Activated T-helper 1 cell treated with anti-CD3 and anti-CD28 coated beads, Interleukin-12 subunit alpha, Interleukin-12 subunit beta, Interleukin-2, Interleukin-4 antibody, amounts not matched to agents 30 ng/mL and 10 ng/mL and 1 ng/mL, durations not matched to agents 14 hours and 24 hours and 36 hours (primary cell): ENCODE data around the gene TCF19. TPM values are rescaled to one million over a fixed set of nuclear protein-coding genes. Genes with fewer than 3 reads are reported as not detected.
A peak's percentile ranks its signal among the peaks of the same experiment; 100 is the strongest.
"Not testable (repeated sequence)": the region's sequence is repeated elsewhere in the genome, so short reads cannot be mapped to it uniquely, and the experiment has no call there.

Experiments
- DNase-seq: peaks from one replicate; pipeline ENCODE4 v3.0.0; 2021; ENCODE audit warnings: low spot score
- H3K27ac Mint-ChIP-seq: one replicate; pipeline ENCODE4 v1.8.0; 2021; ENCODE audit warnings: mild to moderate bottlenecking, mixed read lengths
- H3K27me3 Mint-ChIP-seq: one replicate; pipeline ENCODE4 v1.8.0; 2022; ENCODE audit warnings: mild to moderate bottlenecking, moderate library complexity, mixed read lengths; ENCODE audit not compliant: insufficient read depth
- H3K36me3 Mint-ChIP-seq: one replicate; pipeline ENCODE4 v1.8.0; 2021; ENCODE audit warnings: low read depth, mixed read lengths
- H3K4me1 Mint-ChIP-seq: one replicate; pipeline ENCODE4 v1.8.0; 2021; ENCODE audit warnings: low read depth, mixed read lengths
- H3K4me3 Mint-ChIP-seq: one replicate; pipeline ENCODE4 v1.8.0; 2021; ENCODE audit warnings: mild to moderate bottlenecking, moderate library complexity, mixed read lengths
- H3K9me3 Mint-ChIP-seq: one replicate; pipeline ENCODE4 v1.8.0; 2021; ENCODE audit warnings: mixed read lengths
- intact Hi-C: fragments of 100-400 bp; cut with micrococcal nuclease; formaldehyde crosslinking; loops from one replicate; pipeline ENCODE4 v1.15.1; 2024
- total RNA-seq: library from RNA; stranded (reverse); gene quantifications from 2 replicates; pipeline ENCODE4 v1.2.3, GENCODE V29; 2022

The TCF19 gene
- total RNA-seq, 1 donor from 2014 or later, result 75.9 TPM

DNA sequence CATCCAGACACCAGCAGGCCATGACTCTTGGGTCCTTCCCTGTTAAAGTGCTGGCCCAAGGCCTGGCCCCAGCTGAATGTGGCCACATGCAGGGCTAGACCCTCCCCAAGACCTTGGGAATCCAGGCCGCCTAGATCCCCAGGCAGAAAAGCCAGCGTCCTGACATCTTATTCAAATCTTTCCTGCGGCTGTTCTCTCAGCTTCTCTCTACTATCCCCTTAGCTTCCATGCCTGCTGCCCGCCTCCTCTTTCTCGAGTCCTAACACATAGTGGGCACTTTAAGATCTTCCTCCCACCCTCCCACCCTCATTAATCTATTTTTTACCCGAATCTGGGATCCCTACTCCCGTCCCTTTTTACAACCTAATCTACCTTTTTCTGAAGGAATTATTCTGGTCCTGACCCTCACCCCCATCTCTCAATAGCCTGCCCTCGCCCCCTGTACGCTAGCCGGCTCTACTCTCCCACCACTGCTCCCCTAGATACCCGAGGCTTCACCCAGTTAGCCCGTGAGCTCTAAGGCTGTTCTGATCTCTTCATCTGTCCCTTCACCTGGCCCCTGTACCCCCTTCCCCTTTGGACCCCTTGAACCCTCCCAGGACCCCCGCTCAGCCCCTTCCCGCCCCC lies 763 bp upstream of the TCF19 start, which contains the start of gene CCHCR1:
TSS of gene CCHCR1 (minus strand) at position 290 of the 627 bp plus-strand sequence. CDS start at position 88, 202 bp downstream.
- Mint-ChIP-seq H3K36me3 (peaks cover 30% of the 10 kb centered on the region), H3K27me3 (no peaks in the 10 kb centered on the region), H3K9me3 (no peaks in the 10 kb centered on the region), H3K4me3 (peak within 1 kb of the TSS; percentile 82), H3K27ac (peak within 1 kb of the TSS; percentile 75), H3K4me1 (peaks cover 24% of the 10 kb centered on the region)
- no peak for DNase-seq
- intact Hi-C loops, result loop anchor here (1.0 to 5.0 kb wide), 17 partner anchors 20 to 1038 kb away; partner anchors contain the start of genes ABCF1, BAG6, DDX39B and GNL1

DNA sequence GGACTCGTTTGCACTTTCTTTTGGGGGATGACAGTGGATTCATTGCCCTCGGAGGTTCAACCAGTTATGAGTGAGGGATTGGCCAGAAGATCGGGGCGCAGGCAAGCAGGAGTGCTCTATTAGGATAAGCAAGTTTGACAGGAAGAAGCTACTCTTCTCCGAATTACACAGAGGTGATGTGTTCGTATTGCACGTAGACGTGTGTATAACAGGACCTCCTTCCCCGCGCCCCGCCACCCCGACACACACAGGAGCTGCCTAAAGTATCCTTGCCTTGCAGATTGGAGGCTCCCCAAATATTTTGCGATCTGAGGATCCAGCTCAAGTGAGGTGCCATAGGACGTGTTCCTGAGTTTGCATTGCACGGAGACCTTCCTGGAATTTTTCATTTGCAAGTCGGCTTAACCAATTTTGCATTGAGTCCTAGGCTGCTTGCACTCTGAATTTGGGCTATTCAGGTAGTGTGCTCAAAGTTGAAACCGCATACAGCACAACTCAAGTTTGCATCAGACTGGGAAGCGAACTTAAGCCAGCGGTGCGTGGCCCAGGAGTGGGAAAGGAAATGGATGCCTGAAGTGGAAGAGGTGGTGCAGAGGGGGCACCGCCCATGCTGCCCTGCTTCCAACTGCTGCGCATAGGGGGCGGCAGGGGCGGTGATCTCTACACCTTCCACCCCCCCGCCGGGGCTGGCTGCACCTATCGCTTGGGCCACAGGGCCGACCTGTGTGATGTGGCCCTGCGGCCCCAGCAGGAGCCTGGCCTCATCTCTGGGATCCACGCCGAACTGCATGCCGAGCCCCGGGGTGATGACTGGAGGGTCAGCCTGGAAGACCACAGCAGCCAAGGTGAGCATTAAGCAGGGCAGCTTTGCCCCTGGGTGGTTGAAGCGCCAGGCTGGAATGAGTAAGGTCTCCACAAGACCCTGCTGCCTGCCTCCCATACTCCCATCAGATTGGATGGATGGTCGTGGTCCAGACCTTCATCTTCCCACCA lies 770 bp downstream of the TCF19 start:
- peaks cover 32% of the 10 kb centered on the region for H3K4me1 Mint-ChIP-seq
- peak; percentile 28 for DNase-seq
- no peaks in the 10 kb centered on the region for H3K27me3 Mint-ChIP-seq
- H3K4me3 Mint-ChIP-seq, result peak overlapping the region; percentile 82
- H3K27ac Mint-ChIP-seq, result peak overlapping the region; percentile 75
- intact Hi-C loops, result loop anchor here (1.0 to 5.0 kb wide), 17 partner anchors 22 to 1036 kb away; partner anchors contain the start of genes ABCF1, BAG6, DDX39B and GNL1
- H3K9me3 Mint-ChIP-seq, result no peaks in the 10 kb centered on the region
- H3K36me3 Mint-ChIP-seq, result peaks cover 31% of the 10 kb centered on the region

DNA sequence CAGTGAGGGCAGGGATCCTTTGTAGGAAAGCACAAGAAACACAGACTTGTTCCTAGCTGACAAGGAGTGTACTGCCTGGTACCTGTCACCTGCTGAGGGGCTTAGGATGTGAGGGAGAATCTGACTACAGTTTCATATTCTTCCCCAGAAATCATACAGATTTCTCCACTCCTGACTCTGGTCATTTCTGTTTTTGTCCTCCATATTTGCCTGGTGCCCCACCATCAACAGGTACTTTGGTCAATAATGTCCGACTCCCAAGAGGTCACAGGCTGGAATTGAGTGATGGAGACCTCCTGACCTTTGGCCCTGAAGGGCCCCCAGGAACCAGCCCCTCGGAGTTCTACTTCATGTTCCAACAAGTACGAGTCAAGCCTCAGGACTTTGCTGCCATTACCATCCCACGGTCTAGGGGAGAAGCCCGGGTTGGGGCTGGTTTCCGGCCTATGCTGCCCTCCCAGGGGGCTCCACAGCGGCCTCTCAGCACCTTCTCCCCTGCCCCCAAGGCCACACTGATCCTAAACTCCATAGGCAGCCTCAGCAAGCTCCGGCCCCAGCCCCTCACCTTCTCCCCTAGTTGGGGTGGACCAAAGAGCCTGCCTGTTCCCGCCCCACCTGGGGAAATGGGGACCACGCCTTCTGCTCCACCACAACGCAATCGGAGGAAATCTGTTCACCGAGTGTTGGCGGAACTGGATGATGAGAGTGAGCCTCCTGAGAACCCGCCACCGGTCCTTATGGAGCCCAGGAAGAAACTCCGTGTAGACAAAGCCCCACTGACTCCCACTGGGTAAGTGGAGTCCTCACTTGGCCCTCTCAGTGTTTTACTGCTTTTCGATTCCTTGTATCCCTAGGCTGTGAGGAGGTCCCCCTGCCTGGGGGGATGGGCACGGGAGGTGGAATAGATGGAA lies 3.1 kb downstream of the TCF19 start:
- Mint-ChIP-seq H3K36me3 (peaks cover 22% of the 10 kb centered on the region), H3K27me3 (no peaks in the 10 kb centered on the region), H3K9me3 (no peaks in the 10 kb centered on the region), H3K4me1 (peaks cover 41% of the 10 kb centered on the region), H3K27ac (no peak overlapping the region), H3K4me3 (peak overlapping the region; percentile 55)
- DNase-seq, result no peak
- intact Hi-C loops, result no loop called here

DNA sequence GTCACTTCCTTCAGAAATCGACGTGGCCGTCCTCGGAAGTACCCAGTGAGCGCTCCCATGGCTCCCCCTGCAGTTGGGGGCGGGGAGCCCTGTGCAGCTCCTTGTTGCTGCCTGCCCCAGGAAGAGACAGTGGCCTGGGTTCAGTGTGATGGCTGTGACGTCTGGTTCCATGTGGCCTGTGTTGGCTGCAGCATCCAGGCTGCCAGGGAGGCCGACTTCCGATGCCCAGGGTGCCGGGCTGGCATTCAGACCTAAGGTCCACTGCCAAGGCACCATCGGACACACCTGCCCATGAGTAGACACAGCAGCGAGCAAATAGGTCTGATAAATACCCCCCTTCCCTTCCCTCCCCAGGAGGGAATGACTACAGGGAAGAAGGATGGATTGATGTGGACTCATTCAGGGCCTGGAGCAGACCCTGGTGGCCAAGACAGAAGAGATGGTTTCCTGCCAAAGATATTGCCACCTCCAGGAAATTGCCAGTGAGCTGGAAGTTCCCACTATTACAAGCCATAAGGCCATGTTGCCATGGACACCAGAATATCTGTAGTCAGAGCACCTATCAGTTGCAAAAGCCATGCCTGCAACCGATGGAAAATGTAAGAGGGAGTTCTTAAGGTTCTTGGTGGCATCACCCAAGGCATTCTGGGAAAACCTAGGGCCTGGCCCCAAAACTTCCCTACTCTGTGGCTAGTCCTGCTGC lies 4.2 kb downstream of the TCF19 start:
- H3K27me3 Mint-ChIP-seq, result no peaks in the 10 kb centered on the region
- no peak overlapping the region for H3K4me3 Mint-ChIP-seq
- H3K36me3 Mint-ChIP-seq, result peaks cover 24% of the 10 kb centered on the region
- no peak for DNase-seq
- H3K4me1 Mint-ChIP-seq, result peaks cover 32% of the 10 kb centered on the region
- H3K9me3 Mint-ChIP-seq, result no peaks in the 10 kb centered on the region
- intact Hi-C loops, result no loop called here
- H3K27ac Mint-ChIP-seq, result no peak overlapping the region

DNA sequence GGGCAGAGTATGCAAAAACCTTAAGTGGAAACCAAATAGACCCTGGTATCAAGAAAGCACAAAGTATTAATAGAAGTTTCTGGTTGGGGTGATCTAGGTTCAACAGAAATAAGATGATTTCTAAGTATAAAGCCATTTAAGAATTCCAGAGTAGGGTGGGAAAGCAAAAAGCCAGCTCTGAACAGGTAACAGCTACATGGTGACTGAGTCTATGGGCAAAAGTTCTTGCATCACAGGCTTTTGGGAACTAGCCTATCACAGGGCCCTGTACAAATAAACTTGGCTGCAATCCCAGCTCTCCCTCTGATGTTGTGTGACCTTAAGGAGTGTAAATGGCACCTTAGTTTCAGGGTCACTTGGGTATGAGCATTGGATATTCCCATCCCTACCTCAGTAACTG lies 5.5 kb downstream of the TCF19 start:
- Mint-ChIP-seq H3K36me3 (peaks cover 21% of the 10 kb centered on the region), H3K4me1 (peaks cover 26% of the 10 kb centered on the region), H3K9me3 (no peaks in the 10 kb centered on the region), H3K4me3 (no peak overlapping the region), H3K27ac (no peak overlapping the region), H3K27me3 (no peaks in the 10 kb centered on the region)
- DNase-seq, result no peak
- intact Hi-C loops, result no loop called here

DNA sequence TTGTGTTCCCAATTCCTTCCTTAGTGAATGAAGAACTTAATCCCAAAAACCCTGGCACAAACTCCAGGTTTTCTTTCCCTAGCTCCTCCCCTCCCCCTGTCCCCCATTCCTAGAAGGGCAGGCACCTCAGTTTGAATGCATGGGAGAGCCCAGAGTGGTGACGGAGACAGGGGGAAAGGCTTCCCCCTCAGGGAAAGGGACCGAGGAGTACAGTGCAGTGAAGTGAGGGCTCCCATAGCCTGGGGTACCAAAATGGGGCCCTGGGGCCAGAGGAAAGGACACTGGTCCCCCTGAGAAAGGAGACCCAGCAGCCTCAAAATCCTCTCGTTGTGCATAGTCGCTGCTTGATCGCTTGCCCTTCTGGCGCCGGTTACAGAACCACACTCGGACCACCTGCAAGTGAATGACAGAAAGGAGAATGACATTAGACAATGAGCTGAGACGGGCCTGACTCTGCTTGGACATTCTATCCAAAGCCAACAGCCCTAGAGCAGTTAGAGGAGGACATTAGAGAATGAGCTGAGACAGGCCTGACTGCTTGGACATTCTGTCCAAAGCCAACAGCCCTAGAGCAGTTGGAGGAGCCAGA lies 6.2 kb downstream of the TCF19 start:
- Mint-ChIP-seq H3K4me1 (peaks cover 23% of the 10 kb centered on the region), H3K36me3 (peaks cover 18% of the 10 kb centered on the region)
- DNase-seq, H3K9me3 Mint-ChIP-seq, H3K4me3 Mint-ChIP-seq, H3K27ac Mint-ChIP-seq, H3K27me3 Mint-ChIP-seq, intact Hi-C loops: not testable (repeated sequence)

DNA sequence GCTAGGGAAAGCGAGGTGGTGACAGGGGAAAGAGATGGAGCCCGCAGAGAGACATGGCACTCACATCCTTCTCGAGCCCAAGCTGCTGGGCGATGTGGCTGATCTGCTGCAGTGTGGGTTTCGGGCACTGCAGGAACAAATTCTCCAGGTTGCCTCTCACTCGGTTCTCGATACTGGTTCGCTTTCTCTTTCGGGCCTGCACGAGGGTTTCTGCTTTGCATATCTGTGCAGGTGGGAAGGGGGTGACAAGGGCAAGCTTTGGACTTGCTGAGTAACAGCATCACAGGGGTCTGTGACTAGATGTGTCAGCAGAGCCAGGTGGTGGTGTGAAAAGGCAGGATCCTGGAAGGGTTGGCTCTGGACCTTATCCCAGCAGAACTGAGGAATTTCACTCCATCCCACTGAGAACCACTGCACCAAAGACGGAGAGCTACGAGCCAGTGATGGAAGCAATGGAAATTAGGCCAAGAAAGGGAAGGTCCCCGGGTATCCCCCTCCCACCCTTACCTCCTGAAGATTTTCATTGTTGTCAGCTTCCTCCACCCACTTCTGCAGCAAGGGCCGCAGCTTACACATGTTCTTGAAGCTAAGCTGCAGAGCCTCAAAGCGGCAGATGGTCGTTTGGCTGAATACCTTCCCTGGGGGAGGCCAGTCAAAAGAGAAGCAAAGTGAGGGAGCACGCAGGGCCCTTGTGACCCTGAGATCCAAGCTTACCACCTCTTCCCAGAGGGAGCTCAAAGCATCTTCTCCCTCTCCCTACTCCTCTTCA lies 6.9 kb downstream of the TCF19 start:
- H3K27ac Mint-ChIP-seq, result peak overlapping the region; percentile 74
- H3K36me3 Mint-ChIP-seq, result peaks cover 13% of the 10 kb centered on the region
- peaks cover 16% of the 10 kb centered on the region for H3K4me1 Mint-ChIP-seq
- intact Hi-C loops, H3K9me3 Mint-ChIP-seq, H3K27me3 Mint-ChIP-seq, H3K4me3 Mint-ChIP-seq, DNase-seq: not testable (repeated sequence)

DNA sequence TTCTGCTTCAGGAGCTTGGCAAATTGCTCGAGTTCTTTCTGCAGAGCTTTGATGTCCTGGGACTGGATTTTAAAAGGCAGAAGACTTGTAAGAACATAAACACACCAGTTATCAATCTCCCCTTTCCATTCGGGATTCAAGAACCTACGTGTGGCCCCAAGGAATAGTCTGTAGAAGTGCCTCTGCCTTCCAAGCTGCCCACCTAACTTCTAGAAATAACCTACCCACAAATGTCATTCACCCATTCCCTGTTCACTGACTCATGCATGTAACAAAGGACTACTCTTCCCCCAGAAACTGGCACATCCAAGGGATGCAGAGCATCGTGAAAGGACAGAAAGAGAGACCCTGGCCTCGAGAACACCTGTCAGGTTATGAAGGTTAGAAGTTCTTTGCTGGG lies 7.6 kb downstream of the TCF19 start:
- Mint-ChIP-seq H3K9me3 (no peaks in the 10 kb centered on the region), H3K27me3 (no peaks in the 10 kb centered on the region), H3K36me3 (peaks cover 13% of the 10 kb centered on the region), H3K27ac (no peak overlapping the region), H3K4me3 (no peak overlapping the region), H3K4me1 (peaks cover 16% of the 10 kb centered on the region)
- no peak for DNase-seq
- intact Hi-C loops, result no loop called here

DNA sequence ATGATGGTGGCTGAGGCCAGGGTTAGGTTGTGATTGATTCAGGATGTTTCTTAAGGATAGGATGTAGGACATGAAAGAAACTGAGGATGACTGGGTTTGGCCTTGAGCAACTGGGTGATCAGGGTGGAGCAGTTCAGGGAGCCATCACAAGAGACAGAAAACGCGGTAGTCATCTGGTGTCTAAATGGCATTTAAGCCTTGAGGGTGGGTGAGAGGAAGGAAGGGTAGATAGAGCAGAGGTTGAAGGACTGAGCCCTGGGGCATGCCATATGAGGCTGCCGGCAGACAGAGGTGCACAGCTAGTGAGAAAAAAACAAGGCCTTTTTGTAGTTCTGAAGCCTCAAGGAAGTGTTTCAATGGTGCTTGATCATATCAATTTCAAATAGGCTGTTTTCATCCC lies 10.2 kb downstream of the TCF19 start:
- no peak overlapping the region for H3K4me3 Mint-ChIP-seq
- H3K4me1 Mint-ChIP-seq, result peaks cover 9% of the 10 kb centered on the region
- H3K27ac Mint-ChIP-seq, result peak overlapping the region; percentile 16
- intact Hi-C loops, result no loop called here
- H3K9me3 Mint-ChIP-seq, result no peaks in the 10 kb centered on the region
- DNase-seq, result no peak
- H3K36me3 Mint-ChIP-seq, result peaks cover 4% of the 10 kb centered on the region
- H3K27me3 Mint-ChIP-seq, result no peaks in the 10 kb centered on the region

DNA sequence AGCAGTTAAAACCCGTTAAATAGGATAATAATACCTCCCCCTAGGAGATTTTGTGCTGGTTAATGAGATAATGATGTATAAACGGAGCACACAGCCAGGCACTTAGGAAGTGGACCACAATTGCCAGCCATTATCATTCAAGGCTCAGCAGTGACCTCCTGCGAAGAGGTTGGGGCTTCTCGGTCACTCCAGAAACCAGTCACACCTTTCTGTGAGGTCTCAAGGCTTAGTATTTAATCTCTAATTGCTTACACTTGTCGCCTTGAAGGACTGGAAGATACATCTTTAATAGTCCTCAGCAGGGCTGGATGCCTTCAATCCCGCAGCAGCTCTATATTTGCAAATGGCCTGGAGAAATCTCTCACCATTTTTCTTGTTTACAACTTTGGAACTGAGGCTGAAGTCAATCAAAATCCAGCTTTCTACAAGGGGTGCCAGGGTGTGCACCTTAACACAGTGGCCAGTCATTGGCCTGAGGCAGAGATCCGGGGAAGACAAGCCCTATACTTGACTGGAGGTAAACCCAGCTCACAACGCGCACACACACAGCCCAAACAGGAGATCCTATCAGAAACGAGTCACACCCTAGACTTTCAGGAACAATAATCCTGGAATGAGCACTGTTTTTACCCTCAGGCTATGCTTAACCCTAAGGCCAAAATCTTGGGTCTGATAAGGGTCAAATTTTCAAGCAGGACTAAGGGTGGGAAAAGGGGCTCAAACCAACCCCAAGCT lies 10.9 kb downstream of the TCF19 start:
- Mint-ChIP-seq H3K4me1 (peaks cover 9% of the 10 kb centered on the region), H3K27me3 (no peaks in the 10 kb centered on the region)

More for the DNA sequence above, 10.9 kb downstream of the TCF19 start:
- peaks cover 4% of the 10 kb centered on the region for H3K36me3 Mint-ChIP-seq
- no peak overlapping the region for H3K4me3 Mint-ChIP-seq
- H3K27ac Mint-ChIP-seq, result no peak overlapping the region
- intact Hi-C loops, result no loop called here
- DNase-seq, result no peak
- H3K9me3 Mint-ChIP-seq, result no peaks in the 10 kb centered on the region
